ENCODE measurements around the gene LRRC8C.
"Not testable (repeated sequence)": the region's sequence is repeated elsewhere in the genome, so short reads cannot be mapped to it uniquely, and the experiment has no call there.

LRRC8C gene

DNA sequence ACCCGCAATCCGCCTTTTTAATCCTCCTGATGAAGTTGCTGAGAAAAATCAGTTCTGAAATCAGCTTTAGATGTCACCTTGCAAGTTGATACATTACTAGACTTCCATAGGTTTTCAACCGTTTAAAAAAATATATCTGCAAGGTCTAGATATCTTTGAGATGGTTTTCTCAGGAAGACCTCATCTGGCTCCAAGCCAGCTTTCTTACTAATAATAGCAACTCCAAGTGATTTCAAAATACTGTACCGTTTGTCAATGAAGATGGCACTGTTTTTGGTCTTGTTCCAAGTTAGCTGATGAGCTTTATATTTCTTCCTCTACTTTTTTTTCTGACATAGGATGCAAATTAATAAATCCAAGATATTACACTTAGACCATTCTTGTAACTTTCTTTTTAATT, 40.3 kb downstream of the LRRC8C start:
- DNase-seq = no peak

DNA sequence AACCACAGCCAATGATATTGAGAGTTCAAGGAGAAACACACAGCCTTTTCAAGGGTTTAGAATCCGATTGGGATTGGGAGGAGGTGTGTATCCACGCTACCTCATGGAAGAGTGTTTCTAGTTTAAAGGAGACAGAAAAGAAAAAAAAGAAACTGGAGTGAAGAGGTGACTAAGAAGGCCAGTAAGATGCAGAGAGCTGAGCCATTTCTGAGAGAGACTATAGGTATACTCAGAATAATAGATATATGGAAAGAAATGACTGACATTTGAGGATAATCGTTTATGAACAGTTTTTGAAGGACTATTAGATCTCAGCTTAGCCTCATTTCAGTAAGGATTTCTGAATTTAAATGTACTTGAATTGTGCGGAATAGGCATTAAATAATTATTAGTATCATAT, 42.8 kb downstream of the LRRC8C start:
- DNase-seq = no peak

- DNase-seq = no peak
Observed at GRCh38 chr1:89681045-89681729, 48.3 kb downstream of the LRRC8C start.

DNA sequence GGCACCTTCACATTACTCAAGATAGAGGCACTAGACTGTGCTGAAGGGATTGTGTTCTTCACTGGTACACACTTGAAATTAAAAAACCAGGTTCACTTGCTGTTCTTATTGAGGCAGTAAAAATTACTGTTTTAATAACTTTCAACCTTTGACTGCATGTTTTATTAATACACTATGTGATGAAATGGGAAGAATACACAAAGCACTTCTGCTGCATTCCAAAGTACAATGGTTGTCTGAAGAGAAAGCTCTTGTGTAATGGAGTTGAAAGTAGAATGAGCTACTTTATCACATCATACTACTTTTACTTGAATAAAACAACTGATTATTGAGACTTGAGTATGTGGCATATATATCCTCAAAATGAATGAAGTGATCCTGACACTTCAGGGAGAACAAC, 49.7 kb downstream of the LRRC8C start:
- DNase-seq = no peak

- no peak for DNase-seq
Observed at GRCh38 chr1:89685461-89685860, 52.5 kb downstream of the LRRC8C start.

DNA sequence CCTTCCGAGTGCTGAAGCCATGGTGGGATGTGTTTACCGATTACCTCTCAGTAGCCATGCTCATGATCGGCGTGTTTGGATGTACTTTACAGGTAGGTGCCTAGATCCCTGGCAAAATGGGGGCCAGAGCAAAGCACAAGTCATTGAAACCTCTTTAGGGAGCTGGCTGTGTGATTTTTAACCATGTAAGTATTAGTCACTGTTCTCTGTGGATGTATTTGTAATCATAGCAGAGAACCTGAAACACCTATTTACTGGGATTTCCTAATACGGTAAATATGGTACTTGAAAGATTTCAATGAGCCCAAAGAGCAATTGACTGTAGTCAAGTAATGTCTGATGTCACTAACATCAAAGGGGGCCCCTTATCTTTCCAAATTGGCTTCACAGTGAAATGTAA, 53.6 kb downstream of the LRRC8C start:
- DNase-seq = no peak

DNA sequence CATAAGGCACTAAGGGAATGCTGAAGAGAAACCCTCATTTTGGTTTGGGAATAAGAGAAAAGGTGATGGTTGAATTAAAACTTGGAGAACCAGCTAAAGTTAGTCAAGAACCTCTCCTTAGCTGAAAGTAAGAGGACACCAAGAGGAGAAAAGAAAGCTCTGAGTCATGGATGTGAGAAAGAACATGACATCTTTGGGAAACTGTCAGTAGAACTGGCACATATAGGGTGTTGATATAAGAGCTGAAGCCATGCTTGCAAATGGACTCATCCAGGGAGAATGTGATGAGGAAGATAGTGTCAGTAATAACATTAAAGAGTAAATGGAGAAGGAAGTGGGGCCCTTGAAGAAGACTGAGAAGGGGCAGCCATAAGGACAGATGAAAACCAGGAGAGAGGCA, 54.3 kb downstream of the LRRC8C start:
- no peak for DNase-seq

- no peak for DNase-seq
Observed at GRCh38 chr1:89688607-89689006, 55.7 kb downstream of the LRRC8C start.

- no peak for DNase-seq
Observed at GRCh38 chr1:89689234-89689633, 56.3 kb downstream of the LRRC8C start.

DNA sequence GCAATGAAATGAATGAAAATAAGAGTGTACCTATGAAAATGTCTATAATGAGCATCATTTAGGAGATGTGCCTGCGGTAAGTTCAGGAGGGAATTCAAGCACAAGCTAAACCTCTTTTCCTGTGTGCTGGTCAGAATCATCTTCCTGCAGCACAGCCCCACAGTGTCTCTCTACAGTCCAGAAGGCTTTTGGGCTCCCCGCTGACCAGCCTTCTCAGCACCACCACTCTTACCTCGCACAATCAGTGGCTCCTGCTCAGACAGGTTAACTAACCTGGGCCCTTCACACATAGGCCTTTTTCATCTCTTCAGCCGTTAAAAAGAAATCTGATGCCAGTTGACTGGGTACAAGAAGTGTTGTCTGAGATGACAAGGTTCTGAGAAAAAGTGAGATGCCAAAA, 57.7 kb downstream of the LRRC8C start:
- DNase-seq = no peak

DNA sequence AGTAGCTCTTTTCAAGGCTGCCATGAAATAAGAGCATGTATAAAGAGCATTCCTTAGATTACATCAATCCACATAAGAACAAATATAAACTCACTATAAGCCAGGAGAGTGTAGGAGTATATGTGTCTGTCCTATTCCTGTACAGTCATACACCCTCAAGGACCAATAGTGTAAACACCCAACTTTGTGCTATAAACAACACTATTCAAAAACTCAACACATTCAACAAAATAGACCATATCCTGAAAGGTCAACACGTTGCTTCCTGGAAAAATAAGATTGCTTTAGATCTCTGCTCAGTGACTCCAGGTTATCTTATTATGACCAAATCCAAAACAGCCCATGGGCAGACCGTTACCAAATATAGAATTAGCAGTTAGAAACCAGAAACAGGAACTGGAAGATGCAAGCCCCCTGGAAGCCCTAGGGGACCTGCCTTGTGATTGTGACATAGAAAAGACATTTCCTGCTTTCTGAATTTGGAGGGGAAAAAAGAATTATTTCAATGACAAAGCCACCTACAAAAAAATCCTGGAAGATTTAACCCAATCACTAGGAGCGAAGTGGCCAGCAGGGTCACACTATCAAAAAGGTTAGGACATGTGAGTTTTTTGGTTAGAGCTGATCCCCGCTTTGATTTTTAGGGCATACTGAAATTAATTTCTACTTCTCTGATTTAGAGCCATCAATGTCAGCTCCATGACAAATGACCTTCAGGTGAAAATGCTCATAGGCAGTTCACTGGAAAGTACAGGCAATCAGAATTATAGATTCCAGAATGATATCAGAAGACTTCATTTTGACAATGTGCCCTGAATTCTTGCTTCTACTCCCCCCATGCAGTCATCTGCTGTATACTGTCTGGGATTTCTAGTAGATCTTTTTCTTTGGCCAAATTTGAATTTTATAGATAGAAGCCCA, 59.9 kb downstream of the LRRC8C start:
- DNase-seq = no peak

DNA sequence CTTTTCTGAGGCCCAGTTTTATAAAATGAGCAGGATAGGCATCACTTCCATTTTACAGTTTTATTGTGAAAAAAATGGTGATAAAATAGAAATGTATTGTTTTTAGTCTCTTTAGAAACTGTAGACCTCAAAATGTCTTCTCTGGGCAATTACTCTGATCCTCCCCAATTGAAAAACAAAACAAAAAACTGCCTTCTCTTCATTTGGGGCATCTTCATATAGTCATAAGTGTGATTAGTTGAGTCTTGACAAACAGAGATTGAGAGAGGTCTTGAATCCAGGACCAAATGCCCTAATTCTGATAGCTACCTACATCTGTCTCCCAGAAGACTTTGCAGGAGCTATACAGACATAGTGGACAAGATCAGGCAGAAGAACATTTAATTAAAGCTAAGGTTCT, 62.9 kb downstream of the LRRC8C start:
- no peak for DNase-seq

DNA sequence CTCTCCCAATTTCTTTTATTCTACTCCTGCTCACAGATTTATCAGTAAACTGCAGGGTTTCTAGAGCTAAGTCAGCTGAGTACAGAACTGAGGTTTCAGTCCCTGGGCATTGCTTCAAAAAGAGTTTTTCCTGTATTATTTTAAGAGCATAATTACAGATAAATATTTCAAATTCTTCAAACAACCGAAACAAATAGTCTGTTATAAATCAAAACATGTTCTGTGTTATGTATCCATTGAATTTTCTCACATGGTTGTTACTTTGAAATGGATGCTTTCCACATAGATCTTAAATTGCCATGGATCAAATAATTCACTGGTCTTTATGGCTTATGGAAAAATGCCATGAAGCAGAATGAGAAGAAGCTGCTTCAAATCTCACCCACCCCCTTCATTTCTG, 64.5 kb downstream of the LRRC8C start:
- DNase-seq = no peak

- DNase-seq = no peak
Observed at GRCh38 chr1:89698020-89698560, 65.2 kb downstream of the LRRC8C start.

GRCh38 chr1:89698624-89699023, 65.7 kb downstream of the LRRC8C start:
- no peak for DNase-seq

- DNase-seq = no peak
Observed at GRCh38 chr1:89699451-89699986, 66.6 kb downstream of the LRRC8C start.

DNA sequence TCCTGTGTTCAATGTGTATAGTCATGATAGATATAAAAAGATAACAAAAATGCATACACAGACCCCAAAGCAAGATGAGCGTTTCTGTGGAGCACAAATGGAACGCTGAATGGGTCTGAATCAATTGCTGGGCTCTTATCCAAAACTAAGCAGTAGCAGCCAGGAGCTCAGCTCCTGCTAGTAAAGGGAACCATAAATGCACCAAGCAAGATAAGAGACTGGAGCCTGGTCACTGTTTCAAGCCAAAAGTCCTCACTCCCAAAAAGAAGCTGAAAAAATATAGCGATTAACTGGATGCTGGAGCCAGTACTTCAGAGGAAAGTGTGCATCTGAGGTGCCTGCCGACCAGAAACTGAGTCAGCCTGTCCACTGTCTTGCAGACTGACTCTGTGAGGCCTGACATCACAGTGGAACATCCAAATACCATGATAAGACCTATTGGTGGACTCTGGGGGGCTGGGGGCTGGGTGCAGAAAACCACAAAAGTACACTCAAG, 68.9 kb downstream of the LRRC8C start:
- no peak for DNase-seq

DNA sequence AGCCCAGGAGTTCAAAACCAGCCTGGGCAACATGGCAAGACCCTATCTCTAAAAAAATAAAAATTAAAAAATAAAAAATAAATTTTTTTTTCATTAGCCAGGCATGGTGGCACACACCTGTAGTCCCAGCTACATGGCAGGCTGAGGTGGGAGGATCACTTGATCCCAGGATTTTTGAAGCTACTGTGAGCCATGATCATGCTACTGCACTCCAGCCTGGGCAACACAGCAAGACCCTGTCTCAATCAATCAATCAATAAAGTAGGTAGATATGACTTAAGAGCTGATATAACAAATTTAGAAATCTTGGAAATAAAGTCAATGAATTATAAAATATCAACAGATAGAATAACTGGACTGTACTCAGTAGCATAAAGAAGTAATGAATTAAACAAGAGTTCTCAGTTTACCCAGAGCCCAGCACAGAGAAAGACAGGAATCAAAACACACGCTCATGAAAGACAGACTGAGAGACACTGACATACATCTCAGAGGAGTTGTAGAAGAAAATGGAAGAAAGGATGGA, 69.7 kb downstream of the LRRC8C start:
- no peak for DNase-seq

- no peak for DNase-seq
Observed at GRCh38 chr1:89703469-89703868, 70.5 kb downstream of the LRRC8C start.

- no peak for DNase-seq
Observed at GRCh38 chr1:89704014-89704413, 71.1 kb downstream of the LRRC8C start.

GRCh38 chr1:89704885-89705284, 72.0 kb downstream of the LRRC8C start:
- DNase-seq = not testable (repeated sequence)

- no peak for DNase-seq
Observed at GRCh38 chr1:89705901-89706699, 73.2 kb downstream of the LRRC8C start.

GRCh38 chr1:89706700-89707012, 73.7 kb downstream of the LRRC8C start:
- DNase-seq = no peak
